HepG2 (cell line): ENCODE results near the gene PRKN. TPM values are rescaled to one million over a fixed set of nuclear protein-coding genes. Genes with fewer than 3 reads are reported as not detected.
A peak's percentile ranks its signal among the peaks of the same experiment; 100 is the strongest.

Experiments used
- ATAC-seq: fragments of 200-7000 bp; cut with Tn5 transposase; 3 replicates; pipeline ENCODE4 v1.9.1; 2020; ENCODE audit warnings: mild to moderate bottlenecking, moderate library complexity
- BruUV-seq: library from RNA; stranded (reverse); fragments of 400-500 nt; replicated peaks from 2 replicates; lab custom pipeline; 2021; lab: Mats Ljungman, UMichigan
- CTCF ChIA-PET: fragments of 300-600 bp; formaldehyde crosslinking; extraction: SDS; loops from one replicate; lab custom pipeline; 2021; ENCODE audit warnings: low total read pairs, inconsistent platforms, low intra/inter-chr PET ratio; lab: Yijun Ruan, JAX
- POLR2A ChIA-PET: fragments of 350-600 bp; sonication (Branson Sonifier 250); formaldehyde crosslinking; loops from one replicate; lab custom pipeline; 2020; ENCODE audit warnings: antibody characterized with exemption, inconsistent platforms; lab: Yijun Ruan, JAX
- DNase-seq: peaks from one replicate; pipeline ENCODE4 v3.0.0-alpha.2; 2015; ENCODE audit warnings: low spot score
- FAIRE-seq: peaks from 3 replicates; lab custom pipeline; 2011; peaks lifted over from hg19 to GRCh38; lab: Jason Lieb, UNC
- H2AFZ ChIP-seq: one replicate; pipeline ENCODE4 v1.6.1; 2011; ENCODE audit warnings: low read length, inconsistent platforms
- H3K27ac ChIP-seq: fragments of 300-600 bp; 3 replicates; pipeline ENCODE4 v1.8.0; 2011; ENCODE audit warnings: mixed run types, mild to moderate bottlenecking, mixed read lengths, low read length, inconsistent platforms; ENCODE audit not compliant: insufficient read depth; ENCODE audit errors: extremely low read length
- H3K27me3 ChIP-seq, 2 experiments: fragments of 200-600 bp in 1 of 2; 2 replicates in 1 of 2; 3 replicates in 1 of 2; pipeline versions ENCODE4 v1.6.0 to v1.8.0; 2011; ENCODE audit warnings: low read length in 2 of 2, mild to moderate bottlenecking in 2 of 2, moderate library complexity in 2 of 2, inconsistent platforms in 1 of 2; ENCODE audit not compliant: insufficient read depth in 2 of 2, control insufficient read depth in 1 of 2
- H3K36me3 ChIP-seq, 2 experiments: fragments of 200-600 bp in 1 of 2; replicated peaks in 1 of 2; 2 replicates in 1 of 2; 3 replicates in 1 of 2; pipeline versions ENCODE4 v1.5.1 to v1.8.0; 2011; ENCODE audit warnings: low read length in 2 of 2, inconsistent platforms in 1 of 2; ENCODE audit not compliant: insufficient read depth in 2 of 2, control insufficient read depth in 1 of 2
- H3K4me1 ChIP-seq: 2 replicates; pipeline ENCODE4 v1.5.1; 2012; ENCODE audit warnings: low read length, inconsistent platforms; ENCODE audit not compliant: insufficient read depth
- H3K4me2 ChIP-seq: 2 replicates; pipeline ENCODE4 v1.6.0; 2011; ENCODE audit warnings: low read depth, low read length, inconsistent platforms
- H3K4me3 ChIP-seq, 3 experiments: fragments of 200-600 bp in 1 of 3; sonication (generic), shearing (Covaris generic) in 1 of 3; replicated peaks in 1 of 3; 2 replicates each; pipeline ENCODE4 v1.5.1; 2011 to 2016; ENCODE audit warnings: low read length in 3 of 3, inconsistent platforms in 2 of 3, low read depth in 2 of 3, mild to moderate bottlenecking in 2 of 3, control low read depth in 1 of 3, mixed read lengths in 1 of 3; ENCODE audit not compliant: insufficient read depth in 1 of 3
- H3K79me2 ChIP-seq: one replicate; pipeline ENCODE4 v1.6.1; 2011; ENCODE audit warnings: low read length, inconsistent platforms; ENCODE audit not compliant: insufficient read depth
- H3K9ac ChIP-seq: 2 replicates; pipeline ENCODE4 v1.6.0; 2011; ENCODE audit warnings: mild to moderate bottlenecking, low read depth, low read length, inconsistent platforms; ENCODE audit not compliant: insufficient read depth
- H3K9me3 ChIP-seq: 2 replicates; pipeline ENCODE4 v1.5.1; 2012; ENCODE audit warnings: mild to moderate bottlenecking, low read length
- H4K20me1 ChIP-seq: 2 replicates; pipeline ENCODE4 v1.6.0; 2011; ENCODE audit warnings: inconsistent platforms, mild to moderate bottlenecking, low read length, moderate library complexity; ENCODE audit not compliant: insufficient read depth
- HNRNPL ChIP-seq: fragments of 200-400 bp; formaldehyde crosslinking; IDR thresholded peaks from 2 replicates; pipeline ENCODE4 v1.6.1; 2017; ENCODE audit warnings: mild to moderate bottlenecking, low read depth, low read length
- MAFF ChIP-seq: IDR thresholded peaks from 2 replicates; pipeline ENCODE4 v1.6.1; 2011; ENCODE audit warnings: low read depth, low read length, improper control_type of control experiment
- MAFK ChIP-seq, 2 experiments: IDR thresholded peaks in 1 of 2; conservative IDR thresholded peaks in 1 of 2; 2 replicates each; pipeline ENCODE4 v1.6.1; 2011; ENCODE audit warnings: improper control_type of control experiment in 2 of 2, low read length in 2 of 2
- NR2C2 ChIP-seq: sonication (generic); formaldehyde crosslinking; IDR thresholded peaks from 2 replicates; pipeline ENCODE4 v1.4.0; 2020; ENCODE audit warnings: missing genetic modification reagents, mild to moderate bottlenecking, moderate library complexity, borderline replicate concordance
- RBFOX2 ChIP-seq: fragments of 200-400 bp; formaldehyde crosslinking; IDR thresholded peaks from 2 replicates; pipeline ENCODE4 v1.6.1; 2017; ENCODE audit warnings: low read depth, mild to moderate bottlenecking, low read length
- RXRB ChIP-seq: IDR thresholded peaks from 2 replicates; pipeline ENCODE4 v1.6.1; 2016; ENCODE audit warnings: borderline replicate concordance, missing genetic modification reagents, missing compliant biosample characterization
- TMF1 ChIP-seq: sonication (generic); formaldehyde crosslinking; IDR thresholded peaks from 2 replicates; pipeline ENCODE4 v1.8.1; 2022; ENCODE audit warnings: low read depth, missing genetic modification reagents
- ZNF160 ChIP-seq: sonication (generic); formaldehyde crosslinking; IDR thresholded peaks from 2 replicates; pipeline ENCODE4 v1.8.0; 2022; ENCODE audit warnings: mild to moderate bottlenecking, inconsistent platforms, missing genetic modification reagents
- ZNF20 ChIP-seq: sonication (generic); formaldehyde crosslinking; IDR thresholded peaks from 2 replicates; pipeline ENCODE4 v1.4.0; 2020; ENCODE audit warnings: mild to moderate bottlenecking, moderate library complexity, missing genetic modification reagents
- ZNF792 ChIP-seq: IDR thresholded peaks from 2 replicates; pipeline ENCODE4 v1.6.1; 2016
- ZSCAN20 ChIP-seq: sonication (generic); formaldehyde crosslinking; IDR thresholded peaks from 2 replicates; pipeline ENCODE4 v1.4.0; 2020; ENCODE audit warnings: missing genetic modification reagents, mild to moderate bottlenecking, borderline replicate concordance
- WGBS: methylation state at CpG from one replicate; pipeline ENCODE4 v1.1.6; 2017; ENCODE audit warnings: low lambda C conversion rate; 5-methylcytosine and 5-hydroxymethylcytosine counted together
- in situ Hi-C: cut with HindIII; loops from 2 replicates; pipeline ENCODE4 v1.10.0; 2017; ENCODE audit warnings: low pct_unique_long_range_greater_than_20kb; ENCODE audit not compliant: extremely low pct_ligation_motif_present
- intact Hi-C: fragments of 100-400 bp; cut with micrococcal nuclease; formaldehyde crosslinking; loops from one replicate; pipeline ENCODE4 v1.10.0; 2022; ENCODE audit not compliant: unreplicated experiment
- polyA plus RNA-seq, 8 experiments: library from polyadenylated mRNA; depleted of rRNA in 3 of 8; stranded (reverse) in 7 of 8; unstranded in 1 of 8; fragments of >200 nt; fragmentation: Illumina TruSeq in 4 of 8; extraction: Trizol in 4 of 8; gene quantifications; 2 replicates each; pipeline versions ENCODE4 v1.2.1 to v1.2.3, GENCODE V29; 2011 to 2016; ENCODE audit warnings: low read depth in 4 of 8, missing spikeins in 1 of 8, mixed read lengths in 1 of 8; ENCODE audit not compliant: insufficient read depth in 1 of 8
- total RNA-seq, 5 experiments: library from RNA; depleted of rRNA; stranded (reverse); fragments of >200 nt; fragmentation: Illumina TruSeq; extraction: Trizol; gene quantifications; 2 replicates each; pipeline ENCODE4 v1.2.3, GENCODE V29; 2016; ENCODE audit warnings: low read depth in 1 of 5
- TF ChIP-seq, protein P1 (sequence below): sonication (generic); formaldehyde crosslinking; IDR thresholded peaks from 2 replicates; pipeline ENCODE4 v1.5.1; 2020; ENCODE audit warnings: mild to moderate bottlenecking, moderate library complexity, missing genetic modification reagents
- TF ChIP-seq, protein P2 (sequence below): sonication (generic); formaldehyde crosslinking; IDR thresholded peaks from 2 replicates; pipeline ENCODE4 v1.4.0; 2020; ENCODE audit warnings: missing genetic modification reagents, borderline replicate concordance

PRKN gene
- total and polyA plus RNA-seq, 2 of the 13 experiments (the other 11 are each of a cell fraction or from before 2014, with no cell fraction given): 0.31 to 0.44 TPM

DNA sequence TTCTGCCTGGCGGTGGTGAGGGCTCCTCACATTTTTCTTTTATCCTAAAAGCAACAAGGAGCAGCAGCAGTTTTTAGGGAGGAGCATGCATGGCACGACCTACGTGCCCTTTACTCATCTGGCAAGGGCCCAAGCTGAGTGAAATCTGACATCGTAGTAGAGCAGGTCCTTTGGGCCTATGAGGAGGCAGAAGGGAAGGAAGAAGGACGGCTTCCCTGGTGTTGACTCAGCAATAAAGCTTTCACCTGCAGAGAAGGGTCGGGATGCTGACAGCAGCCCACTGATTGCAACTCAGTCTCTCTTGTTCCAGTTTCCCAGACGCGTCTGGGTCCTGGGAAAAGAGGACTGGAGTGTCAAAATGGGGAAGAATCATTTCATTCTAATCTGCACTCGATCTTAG lies 1044.6 kb downstream of the PRKN start:
- no peak overlapping the region for H3K4me3 ChIP-seq
- no peaks in the 10 kb centered on the region for H3K4me1 ChIP-seq
- H2AFZ ChIP-seq: no peak overlapping the region
- intact Hi-C loops (no loop called here), in situ Hi-C loops (no loop called here)
- no peaks in the 10 kb centered on the region for H3K9me3 ChIP-seq
- H3K79me2 ChIP-seq: no peaks in the 10 kb centered on the region
- POLR2A ChIA-PET: no interaction called here
- ATAC-seq: no peak
- no peaks in the 10 kb centered on the region for H4K20me1 ChIP-seq
- TF ChIP-seq ZNF792 (CRISPR knock-in tag) (no peak), MAFF (peak; percentile 70), MAFK (conservative IDR thresholded peaks at IDR 0.05 in 1 of 2, IDR thresholded peaks at IDR 0.05 in 1 of 2; ENCODE audit: low read length in 2 of 2) (peak; percentile 78 to 79), RXRB (no peak), NR2C2 (CRISPR knock-in tag) (no peak)
- H3K36me3 ChIP-seq: no peaks in the 10 kb centered on the region
- H3K27ac ChIP-seq: no peak overlapping the region
- FAIRE-seq: no peak
- BruUV-seq: no TSS peak
- CTCF ChIA-PET: no interaction called here
- no peak overlapping the region for H3K4me2 ChIP-seq
- no peak for DNase-seq
- H3K27me3 ChIP-seq: no peaks in the 10 kb centered on the region
- WGBS: 31% methylated on average over 9 of the region's 9 CpGs
- no peak overlapping the region for H3K9ac ChIP-seq

DNA sequence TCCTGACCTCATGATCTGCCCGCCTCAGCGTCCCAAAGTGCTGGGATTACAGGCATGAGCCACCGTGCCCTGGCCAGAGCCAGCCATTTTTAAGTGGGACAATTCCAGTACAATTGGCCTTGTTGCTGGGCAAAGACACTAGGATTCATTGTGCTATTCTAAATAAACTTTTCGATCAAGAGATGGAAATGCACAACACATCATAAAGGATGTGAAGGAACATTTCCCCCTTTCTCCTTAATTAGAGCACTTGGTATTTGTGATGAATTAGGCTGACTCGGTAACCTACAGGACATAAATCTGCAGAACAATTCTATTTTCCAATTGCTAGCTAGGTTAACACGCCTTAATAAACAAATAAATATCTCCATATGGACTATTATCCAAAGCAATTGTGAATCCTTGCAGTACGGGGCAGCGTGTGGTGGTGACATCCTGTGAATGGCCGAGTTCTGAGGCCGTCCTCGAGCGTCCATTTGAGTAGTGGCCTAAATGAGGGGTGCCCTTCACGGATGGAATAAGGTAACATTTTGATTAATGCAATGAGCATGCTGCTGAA lies 1047.5 kb downstream of the PRKN start:
- WGBS: 18% methylated on average over 13 of the region's 13 CpGs
- ChIA-PET CTCF (no interaction called here), POLR2A (no interaction called here)
- no peak overlapping the region for H3K4me2 ChIP-seq
- H3K36me3 ChIP-seq: no peaks in the 10 kb centered on the region
- no peaks in the 10 kb centered on the region for H4K20me1 ChIP-seq
- BruUV-seq: no TSS peak
- H2AFZ ChIP-seq: no peak overlapping the region
- H3K4me3 ChIP-seq: no peak overlapping the region
- no peaks in the 10 kb centered on the region for H3K9me3 ChIP-seq
- H3K79me2 ChIP-seq: no peaks in the 10 kb centered on the region
- H3K27me3 ChIP-seq: no peaks in the 10 kb centered on the region
- in situ Hi-C loops (no loop called here), intact Hi-C loops (no loop called here)
- no peak overlapping the region for H3K27ac ChIP-seq
- H3K4me1 ChIP-seq: no peaks in the 10 kb centered on the region
- FAIRE-seq: no peak
- no peak for ATAC-seq
- no peak for DNase-seq
- H3K9ac ChIP-seq: no peak overlapping the region
- TF ChIP-seq HNRNPL (no peak), ZNF160 (CRISPR knock-in tag) (no peak), ZNF20 (no peak), ZSCAN20 (CRISPR knock-in tag) (no peak), TMF1 (CRISPR knock-in tag) (no peak), RBFOX2 (no peak)
- TF ChIP-seq, protein P1, sequence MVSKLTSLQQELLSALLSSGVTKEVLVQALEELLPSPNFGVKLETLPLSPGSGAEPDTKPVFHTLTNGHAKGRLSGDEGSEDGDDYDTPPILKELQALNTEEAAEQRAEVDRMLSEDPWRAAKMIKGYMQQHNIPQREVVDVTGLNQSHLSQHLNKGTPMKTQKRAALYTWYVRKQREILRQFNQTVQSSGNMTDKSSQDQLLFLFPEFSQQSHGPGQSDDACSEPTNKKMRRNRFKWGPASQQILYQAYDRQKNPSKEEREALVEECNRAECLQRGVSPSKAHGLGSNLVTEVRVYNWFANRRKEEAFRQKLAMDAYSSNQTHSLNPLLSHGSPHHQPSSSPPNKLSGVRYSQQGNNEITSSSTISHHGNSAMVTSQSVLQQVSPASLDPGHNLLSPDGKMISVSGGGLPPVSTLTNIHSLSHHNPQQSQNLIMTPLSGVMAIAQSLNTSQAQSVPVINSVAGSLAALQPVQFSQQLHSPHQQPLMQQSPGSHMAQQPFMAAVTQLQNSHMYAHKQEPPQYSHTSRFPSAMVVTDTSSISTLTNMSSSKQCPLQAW (CRISPR knock-in tag): no peak
- TF ChIP-seq, protein P2, sequence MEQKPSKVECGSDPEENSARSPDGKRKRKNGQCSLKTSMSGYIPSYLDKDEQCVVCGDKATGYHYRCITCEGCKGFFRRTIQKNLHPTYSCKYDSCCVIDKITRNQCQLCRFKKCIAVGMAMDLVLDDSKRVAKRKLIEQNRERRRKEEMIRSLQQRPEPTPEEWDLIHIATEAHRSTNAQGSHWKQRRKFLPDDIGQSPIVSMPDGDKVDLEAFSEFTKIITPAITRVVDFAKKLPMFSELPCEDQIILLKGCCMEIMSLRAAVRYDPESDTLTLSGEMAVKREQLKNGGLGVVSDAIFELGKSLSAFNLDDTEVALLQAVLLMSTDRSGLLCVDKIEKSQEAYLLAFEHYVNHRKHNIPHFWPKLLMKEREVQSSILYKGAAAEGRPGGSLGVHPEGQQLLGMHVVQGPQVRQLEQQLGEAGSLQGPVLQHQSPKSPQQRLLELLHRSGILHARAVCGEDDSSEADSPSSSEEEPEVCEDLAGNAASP (CRISPR knock-in tag): no peak
